NCI-H1092 treated with DMSO at 0.1 percent for 48 hours (cell line): ENCODE data around the gene FBXW7.
A peak's percentile ranks its signal among the peaks of the same experiment; 100 is the strongest.
"Not testable (repeated sequence)": the region's sequence is repeated elsewhere in the genome, so short reads cannot be mapped to it uniquely, and the experiment has no call there.

Source experiments
- DNase-seq: peaks from one replicate; lab custom pipeline; 2025; lab: John Stamatoyannopoulos, UW

The FBXW7 gene

GRCh38 chr4:152544533-152544932, 8.6 kb upstream of the FBXW7 start:
- DNase-seq, result not testable (repeated sequence)

GRCh38 chr4:152540941-152541340, 5.0 kb upstream of the FBXW7 start:
- DNase-seq, result no peak

- no peak for DNase-seq
These were observed 4.4 kb upstream of the FBXW7 start for GRCh38 chr4:152540293-152540674.

DNA sequence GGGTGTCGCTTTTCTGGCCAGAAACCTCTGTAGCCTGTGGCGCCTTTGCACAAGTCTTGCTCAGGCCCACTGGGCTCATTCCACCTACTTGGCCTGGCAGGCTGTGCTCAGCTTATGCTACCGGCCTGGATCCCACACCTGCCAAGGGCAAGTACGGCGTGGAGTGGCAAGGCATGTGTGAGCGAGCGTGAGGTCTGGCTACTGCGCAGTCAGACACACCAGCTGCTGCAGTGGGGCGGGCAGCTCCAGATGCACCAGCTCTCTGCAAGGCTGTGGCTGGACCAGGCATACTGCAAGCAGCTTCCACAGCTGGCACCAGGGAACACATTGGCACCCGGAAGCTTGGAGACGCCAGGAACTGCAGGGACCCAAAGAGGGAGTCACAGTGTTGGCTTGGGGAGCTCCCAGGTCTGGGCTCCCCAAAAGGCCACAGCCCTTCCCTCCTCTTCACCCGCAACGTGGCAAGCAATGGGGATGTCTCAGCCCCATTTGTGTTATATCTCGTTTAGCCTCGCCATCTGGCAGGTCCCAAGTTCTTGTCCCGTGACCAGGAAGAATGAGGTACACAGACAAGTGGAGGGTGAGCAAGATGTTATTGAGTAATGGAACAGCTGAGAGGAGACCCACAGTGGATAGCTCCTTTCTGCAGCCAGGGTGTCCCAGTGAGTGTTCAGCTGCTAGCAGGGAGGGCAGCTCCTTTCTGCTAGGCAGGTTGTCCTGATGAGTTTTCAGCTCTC, 3.8 kb upstream of the FBXW7 start:
- DNase-seq, result no peak

DNA sequence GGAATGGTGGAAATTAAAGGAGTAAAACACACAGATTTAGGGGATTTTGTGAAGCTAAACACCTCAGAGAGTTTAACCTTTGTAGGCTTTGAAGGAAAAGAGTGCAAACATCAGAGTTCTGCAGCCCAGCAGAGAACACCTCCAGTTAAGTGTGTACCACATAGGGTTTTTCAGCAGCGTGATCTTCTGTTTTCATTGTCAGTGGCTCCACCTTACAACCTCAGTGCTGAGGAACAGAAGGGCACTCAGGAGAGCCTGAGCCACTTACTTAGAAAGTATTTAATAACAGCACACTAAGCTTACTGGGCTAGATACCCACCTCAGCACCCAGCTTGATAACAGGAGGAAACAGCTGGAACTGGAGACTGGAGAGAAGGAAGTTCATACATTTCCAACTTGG, 2.0 kb upstream of the FBXW7 start:
- DNase-seq, result no peak

GRCh38 chr4:152536545-152537182, 772 bp upstream of the FBXW7 start:
- no peak for DNase-seq

DNA sequence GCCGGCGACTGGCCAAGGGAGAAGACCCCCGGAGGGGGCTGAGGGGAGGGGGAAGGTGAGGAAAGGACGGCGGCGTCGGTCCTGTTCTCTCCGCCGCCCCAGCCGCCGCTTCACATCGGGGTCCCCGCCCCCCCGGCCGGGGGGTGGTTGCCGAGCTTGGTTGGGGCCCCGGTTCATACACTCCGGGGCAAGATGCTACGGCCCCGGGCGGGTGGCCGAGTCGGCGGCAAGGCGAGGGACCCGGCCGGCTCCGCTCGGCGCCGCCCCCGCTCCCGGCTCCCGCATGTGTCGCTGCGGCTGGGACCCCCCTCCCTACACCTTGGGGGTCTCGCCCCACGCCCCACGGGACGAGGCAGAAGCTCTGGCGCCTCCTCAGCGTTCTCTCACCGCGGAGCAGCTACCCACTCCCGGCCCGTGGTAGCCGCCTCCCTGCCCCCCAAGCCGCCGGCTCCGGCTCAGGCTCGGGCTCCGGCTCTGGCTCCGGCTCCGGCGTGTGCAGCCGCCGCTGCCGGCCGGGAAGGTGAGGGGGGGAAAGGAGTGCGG, 461 bp downstream of the FBXW7 start:
- no peak for DNase-seq

DNA sequence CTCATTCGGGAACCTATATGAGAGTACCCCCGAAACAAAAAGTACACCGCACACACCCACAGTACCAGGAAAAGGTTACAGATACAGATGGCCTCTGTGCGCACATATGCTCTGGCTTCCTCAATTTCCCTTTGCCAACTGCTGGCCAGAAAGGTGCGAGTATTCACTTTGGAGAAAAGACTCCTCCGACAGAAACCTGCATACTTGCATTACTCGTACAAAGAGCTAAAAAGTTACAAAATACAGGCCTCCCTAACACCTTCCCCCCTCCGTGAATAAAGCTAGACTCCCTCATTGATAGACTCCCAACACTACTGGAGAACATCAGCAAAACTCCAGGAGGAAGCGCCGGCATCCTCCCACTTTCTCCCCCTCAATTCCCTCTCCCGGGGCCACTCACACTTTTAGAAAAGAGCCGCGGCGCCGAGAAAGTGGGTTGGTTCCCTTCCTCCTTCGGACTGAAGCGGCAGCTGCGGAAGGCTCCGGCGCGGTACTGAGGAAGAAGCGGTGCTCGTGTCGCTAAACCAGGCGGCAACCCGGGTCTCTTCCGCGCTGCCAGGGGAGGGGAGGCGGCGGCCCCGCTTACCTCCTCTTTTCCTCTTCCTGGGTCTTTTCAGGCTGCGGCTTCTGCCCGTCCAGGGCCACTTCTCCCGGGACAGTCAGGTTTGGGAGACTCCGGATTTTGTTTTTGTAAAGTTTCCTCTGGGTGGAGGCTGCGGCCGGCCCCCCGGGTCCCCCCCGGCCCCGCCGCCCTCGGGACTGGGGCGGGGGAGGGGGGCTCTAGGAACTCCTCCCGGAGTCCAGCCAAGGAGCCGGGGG, 1.1 kb downstream of the FBXW7 start:
- peak; percentile 13 for DNase-seq

- no peak for DNase-seq
These were observed 4.4 kb downstream of the FBXW7 start for GRCh38 chr4:152531479-152531878.

DNA sequence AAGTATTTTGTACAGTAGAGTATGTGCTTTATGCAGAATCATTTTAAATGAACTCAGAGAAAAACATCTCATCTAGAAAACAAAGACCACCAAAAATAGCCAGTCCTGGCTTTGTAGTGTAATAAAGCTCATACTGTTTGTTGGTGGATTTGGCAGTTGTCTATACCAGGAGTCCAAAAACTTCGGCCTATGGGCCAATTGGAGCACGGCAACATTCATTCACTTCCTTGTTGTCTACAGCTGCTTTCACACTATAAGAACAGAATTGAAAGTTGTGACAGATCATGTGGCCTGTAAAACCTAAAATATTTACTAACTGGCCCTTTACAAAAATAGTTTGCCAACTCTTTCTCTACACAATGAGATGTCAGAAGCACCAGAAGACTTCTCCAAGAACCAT, 5.3 kb downstream of the FBXW7 start:
- DNase-seq, result no peak

DNA sequence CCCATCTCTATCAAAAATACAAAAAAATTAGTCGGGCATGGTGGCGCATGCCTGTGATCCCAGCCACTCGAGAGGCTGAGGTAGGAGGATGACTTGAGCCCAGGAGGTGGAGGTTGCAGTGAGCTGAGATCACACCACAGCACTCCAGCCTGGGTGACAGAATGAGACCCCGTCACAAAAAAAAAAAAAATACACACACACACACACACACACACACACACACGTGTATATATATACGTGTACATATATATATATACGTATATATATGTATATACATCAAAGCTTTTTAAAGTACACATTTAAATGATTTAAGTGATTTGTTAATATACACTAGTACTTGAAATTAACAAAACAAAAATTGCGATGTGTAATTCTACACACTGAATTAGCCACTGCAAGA, 6.0 kb downstream of the FBXW7 start:
- DNase-seq, result no peak

DNA sequence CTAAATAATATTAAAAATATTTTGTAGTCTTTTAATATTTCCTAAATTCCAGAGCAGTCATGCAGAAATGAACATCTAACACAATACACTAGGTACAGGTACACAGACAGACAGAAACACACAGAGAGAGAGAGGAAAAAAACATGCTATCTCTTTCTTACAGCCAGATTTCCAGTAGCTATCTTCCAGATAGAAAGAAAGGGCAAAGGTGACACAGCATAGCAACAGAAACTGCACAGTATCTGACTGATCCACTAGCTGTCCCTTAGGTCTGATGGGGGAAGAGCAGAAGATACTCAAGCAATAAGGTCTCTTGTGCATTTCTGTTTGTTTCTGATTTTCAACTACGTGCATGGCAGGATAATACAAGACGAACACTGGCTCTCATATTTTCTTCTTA, 7.8 kb downstream of the FBXW7 start:
- no peak for DNase-seq

GRCh38 chr4:152525878-152526277, 10.0 kb downstream of the FBXW7 start:
- no peak for DNase-seq

- DNase-seq, result no peak
These were observed 11.5 kb downstream of the FBXW7 start for GRCh38 chr4:152524427-152524826.

- DNase-seq, result no peak
These were observed 12.2 kb downstream of the FBXW7 start for GRCh38 chr4:152523731-152524130.

- no peak for DNase-seq
These were observed 13.1 kb downstream of the FBXW7 start for GRCh38 chr4:152522754-152523153.

GRCh38 chr4:152522245-152522644, 13.6 kb downstream of the FBXW7 start:
- no peak for DNase-seq

GRCh38 chr4:152516156-152516555, 19.7 kb downstream of the FBXW7 start:
- DNase-seq, result no peak

DNA sequence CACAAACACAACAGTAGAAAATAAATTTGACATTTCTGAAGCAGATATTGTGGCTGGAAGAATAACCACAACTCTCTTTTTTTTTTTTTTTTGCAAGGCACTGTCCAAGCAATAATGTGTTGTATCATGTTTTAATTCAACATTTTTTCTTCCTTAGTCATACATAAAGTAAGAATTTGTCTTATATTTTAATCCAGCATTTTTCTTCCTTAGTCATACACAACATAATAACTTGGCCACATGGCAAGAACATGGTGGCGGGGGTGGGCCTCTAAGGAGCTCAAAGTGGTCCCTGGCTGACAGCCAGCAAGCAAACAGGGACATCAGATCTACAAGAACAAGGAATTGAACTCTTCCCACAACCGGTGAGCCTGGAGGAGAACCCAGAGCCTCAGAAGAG, 20.2 kb downstream of the FBXW7 start:
- DNase-seq, result no peak

- DNase-seq, result no peak
These were observed 21.5 kb downstream of the FBXW7 start for GRCh38 chr4:152514356-152514755.

- no peak for DNase-seq
These were observed 22.8 kb downstream of the FBXW7 start for GRCh38 chr4:152513078-152513477.

- DNase-seq, result no peak
These were observed 23.4 kb downstream of the FBXW7 start for GRCh38 chr4:152512483-152512882.
